ENCODE data around the gene MYDGF. TPM values are rescaled to one million over a fixed set of nuclear protein-coding genes. Genes with fewer than 3 reads are reported as not detected.

Gene MYDGF
- total RNA-seq, 1 experiment from 2014 or later, result 188 TPM

DNA sequence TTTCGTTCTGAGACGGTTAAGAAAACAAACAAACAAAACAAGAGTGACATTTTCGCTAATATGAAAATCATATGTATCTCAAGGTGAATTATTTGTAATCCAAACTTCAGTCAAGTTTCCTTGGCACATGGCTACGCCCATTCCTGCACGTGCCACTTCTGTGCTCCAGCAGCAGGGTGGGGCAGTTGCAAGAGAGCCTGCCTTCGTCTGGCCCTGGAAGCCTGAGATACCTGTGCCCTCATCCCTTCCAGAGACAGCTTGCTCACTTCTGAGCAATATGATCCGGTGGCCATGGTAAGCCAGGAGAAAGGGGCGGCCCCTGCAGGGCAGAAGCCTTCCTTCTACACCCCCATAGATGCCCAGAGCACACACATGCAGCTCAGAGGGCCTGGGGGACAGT, 31.4 kb upstream of the MYDGF start:
- ChIA-PET POLR2A (no interaction called here), CTCF (interaction anchor here (0.7 kb wide), 1 partner anchor 89 kb away, joined by 3 read pairs; no protein-coding TSS in a partner anchor)
- no peaks in the 10 kb centered on the region for H3K27me3 Mint-ChIP-seq (ENCODE audit: insufficient read depth, unreplicated experiment)
- no peaks in the 10 kb centered on the region for H3K9me3 Mint-ChIP-seq (ENCODE audit: unreplicated experiment)
- no peak for DNase-seq (ENCODE audit: unreplicated experiment)
- no peak overlapping the region for H3K27ac Mint-ChIP-seq (ENCODE audit: low read depth, unreplicated experiment)
- H3K4me1 Mint-ChIP-seq (ENCODE audit: insufficient read depth, unreplicated experiment), result peaks cover 13% of the 10 kb centered on the region
- intact Hi-C loops (cut with micrococcal nuclease), result no loop called here
- TF ChIP-seq, protein P1, sequence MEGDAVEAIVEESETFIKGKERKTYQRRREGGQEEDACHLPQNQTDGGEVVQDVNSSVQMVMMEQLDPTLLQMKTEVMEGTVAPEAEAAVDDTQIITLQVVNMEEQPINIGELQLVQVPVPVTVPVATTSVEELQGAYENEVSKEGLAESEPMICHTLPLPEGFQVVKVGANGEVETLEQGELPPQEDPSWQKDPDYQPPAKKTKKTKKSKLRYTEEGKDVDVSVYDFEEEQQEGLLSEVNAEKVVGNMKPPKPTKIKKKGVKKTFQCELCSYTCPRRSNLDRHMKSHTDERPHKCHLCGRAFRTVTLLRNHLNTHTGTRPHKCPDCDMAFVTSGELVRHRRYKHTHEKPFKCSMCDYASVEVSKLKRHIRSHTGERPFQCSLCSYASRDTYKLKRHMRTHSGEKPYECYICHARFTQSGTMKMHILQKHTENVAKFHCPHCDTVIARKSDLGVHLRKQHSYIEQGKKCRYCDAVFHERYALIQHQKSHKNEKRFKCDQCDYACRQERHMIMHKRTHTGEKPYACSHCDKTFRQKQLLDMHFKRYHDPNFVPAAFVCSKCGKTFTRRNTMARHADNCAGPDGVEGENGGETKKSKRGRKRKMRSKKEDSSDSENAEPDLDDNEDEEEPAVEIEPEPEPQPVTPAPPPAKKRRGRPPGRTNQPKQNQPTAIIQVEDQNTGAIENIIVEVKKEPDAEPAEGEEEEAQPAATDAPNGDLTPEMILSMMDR (IDR thresholded peaks at IDR 0.05; ENCODE audit: unreplicated experiment), result no peak
- BruUV-seq (replicated peaks), result no TSS peak
- H3K4me3 Mint-ChIP-seq (ENCODE audit: unreplicated experiment), result no peak overlapping the region
- H3K36me3 Mint-ChIP-seq (ENCODE audit: insufficient read depth, unreplicated experiment), result peaks cover 73% of the 10 kb centered on the region

DNA sequence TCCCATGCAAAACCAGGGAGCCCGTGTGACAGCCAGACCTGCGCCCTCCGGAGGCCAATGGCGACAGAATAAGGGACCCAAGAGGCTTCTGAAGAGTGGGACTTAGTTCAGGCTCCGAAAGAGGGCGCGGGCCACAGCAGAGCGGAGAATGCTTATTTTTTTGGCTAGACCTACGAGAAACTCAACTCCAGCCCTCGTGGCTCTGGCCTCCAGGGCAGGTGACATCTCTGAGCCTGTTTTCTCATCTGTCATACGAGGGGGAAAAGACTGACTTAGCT, 30.5 kb upstream of the MYDGF start:
- CTCF ChIA-PET, result no interaction called here

DNA sequence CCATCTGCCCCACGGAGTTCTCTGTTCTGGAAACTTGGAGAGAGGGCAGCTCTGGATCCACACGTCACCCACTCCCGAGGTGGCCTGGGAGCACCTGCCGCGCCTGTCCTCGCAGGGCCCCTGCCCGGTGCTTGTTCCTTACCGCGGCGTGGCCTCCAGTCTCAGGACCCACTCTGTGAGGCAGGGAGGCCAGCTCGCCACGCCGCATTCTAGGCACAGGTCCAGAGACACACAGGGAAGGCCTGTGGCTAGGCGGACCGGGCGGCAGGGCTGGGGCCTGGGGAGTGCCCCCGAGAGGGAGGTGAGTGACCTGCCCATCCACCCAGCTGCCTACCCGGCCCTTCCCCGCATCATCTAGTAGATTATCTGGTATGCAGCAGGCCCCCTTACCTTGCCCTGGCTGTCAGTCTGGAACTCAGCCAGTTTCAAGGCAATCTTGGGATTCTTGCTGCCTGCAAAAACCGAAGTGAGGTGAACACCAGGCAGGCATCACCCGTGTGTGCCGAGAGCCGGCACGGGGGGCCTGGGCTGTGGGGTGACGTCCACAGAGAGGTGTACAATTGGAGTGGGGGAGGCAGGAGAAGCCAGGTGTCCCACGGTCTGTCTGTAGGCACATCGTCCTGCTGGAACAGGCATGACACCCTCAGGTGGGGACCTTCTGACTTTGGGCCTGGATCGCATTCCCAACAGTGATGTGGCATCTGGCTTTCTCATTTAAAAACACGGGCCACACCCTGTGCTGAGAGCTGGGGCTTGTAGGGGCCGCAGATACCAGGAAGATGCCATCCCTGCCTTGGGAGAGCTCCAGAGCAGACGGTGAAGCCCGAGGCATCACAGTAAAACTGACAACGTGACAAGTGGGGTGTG, 29.9 kb upstream of the MYDGF start:
- ChIA-PET CTCF (no interaction called here), POLR2A (no interaction called here)
- Mint-ChIP-seq H3K4me1 (ENCODE audit: insufficient read depth, unreplicated experiment) (peaks cover 13% of the 10 kb centered on the region), H3K27me3 (ENCODE audit: insufficient read depth, unreplicated experiment) (no peaks in the 10 kb centered on the region), H3K36me3 (ENCODE audit: insufficient read depth, unreplicated experiment) (peaks cover 83% of the 10 kb centered on the region), H3K9me3 (ENCODE audit: unreplicated experiment) (no peaks in the 10 kb centered on the region), H3K4me3 (ENCODE audit: unreplicated experiment) (no peak overlapping the region), H3K27ac (ENCODE audit: low read depth, unreplicated experiment) (no peak overlapping the region)
- BruUV-seq (replicated peaks), result no TSS peak
- intact Hi-C loops (cut with micrococcal nuclease), result no loop called here
- DNase-seq (ENCODE audit: unreplicated experiment), result no peak
- TF ChIP-seq, protein P1 (IDR thresholded peaks at IDR 0.05; ENCODE audit: unreplicated experiment), result no peak

More for the DNA sequence above, 30.5 kb upstream of the MYDGF start:
- intact Hi-C loops (cut with micrococcal nuclease), result no loop called here
- peaks cover 77% of the 10 kb centered on the region for H3K36me3 Mint-ChIP-seq (ENCODE audit: insufficient read depth, unreplicated experiment)
- no TSS peak for BruUV-seq (replicated peaks)
- POLR2A ChIA-PET, result interaction anchor here (0.6 kb wide), 1 partner anchor 22 kb away, joined by 4 read pairs; no protein-coding TSS in a partner anchor
- no peak overlapping the region for H3K4me3 Mint-ChIP-seq (ENCODE audit: unreplicated experiment)
- TF ChIP-seq, protein P1 (IDR thresholded peaks at IDR 0.05; ENCODE audit: unreplicated experiment), result no peak
- H3K27me3 Mint-ChIP-seq (ENCODE audit: insufficient read depth, unreplicated experiment), result no peaks in the 10 kb centered on the region
- DNase-seq (ENCODE audit: unreplicated experiment), result no peak
- H3K4me1 Mint-ChIP-seq (ENCODE audit: insufficient read depth, unreplicated experiment), result peaks cover 13% of the 10 kb centered on the region
- no peak overlapping the region for H3K27ac Mint-ChIP-seq (ENCODE audit: low read depth, unreplicated experiment)
- no peaks in the 10 kb centered on the region for H3K9me3 Mint-ChIP-seq (ENCODE audit: unreplicated experiment)

DNA sequence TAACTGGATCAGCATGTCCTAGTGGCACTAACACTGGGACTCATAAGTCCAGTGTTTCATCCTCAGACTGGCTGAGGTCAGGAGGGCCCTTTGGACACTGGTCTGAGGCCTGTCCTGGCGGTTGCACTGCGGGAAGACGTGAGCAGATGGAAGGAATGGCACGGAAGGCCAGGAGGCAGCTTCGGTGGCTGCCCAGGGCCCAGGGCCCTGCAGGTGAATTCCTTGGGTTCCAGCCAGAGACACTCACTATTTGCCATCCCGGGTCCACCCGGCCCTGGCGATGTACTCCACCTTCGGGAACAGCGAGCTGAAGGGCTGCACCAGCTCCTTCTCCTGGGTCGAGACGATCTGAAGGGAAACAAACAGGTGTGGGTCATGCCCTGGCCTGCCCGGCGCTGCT, 27.2 kb upstream of the MYDGF start:
- ChIA-PET POLR2A (interaction anchor here (1.2 to 5.9 kb wide), 2 partner anchors 13 to 16 kb away, joined by 3 to 62 read pairs; no protein-coding TSS in a partner anchor), CTCF (no interaction called here)
- H3K4me1 Mint-ChIP-seq (ENCODE audit: insufficient read depth, unreplicated experiment), result peaks cover 28% of the 10 kb centered on the region
- peaks cover 90% of the 10 kb centered on the region for H3K36me3 Mint-ChIP-seq (ENCODE audit: insufficient read depth, unreplicated experiment)
- TF ChIP-seq, protein P1 (IDR thresholded peaks at IDR 0.05; ENCODE audit: unreplicated experiment), result no peak
- BruUV-seq (replicated peaks), result no TSS peak
- no peaks in the 10 kb centered on the region for H3K27me3 Mint-ChIP-seq (ENCODE audit: insufficient read depth, unreplicated experiment)
- H3K9me3 Mint-ChIP-seq (ENCODE audit: unreplicated experiment), result no peaks in the 10 kb centered on the region
- H3K4me3 Mint-ChIP-seq (ENCODE audit: unreplicated experiment), result no peak overlapping the region
- H3K27ac Mint-ChIP-seq (ENCODE audit: low read depth, unreplicated experiment), result peak overlapping the region; percentile 64
- intact Hi-C loops (cut with micrococcal nuclease), result no loop called here
- no peak for DNase-seq (ENCODE audit: unreplicated experiment)
